ENCODE measurements around the gene GSN.

Gene GSN

DNA sequence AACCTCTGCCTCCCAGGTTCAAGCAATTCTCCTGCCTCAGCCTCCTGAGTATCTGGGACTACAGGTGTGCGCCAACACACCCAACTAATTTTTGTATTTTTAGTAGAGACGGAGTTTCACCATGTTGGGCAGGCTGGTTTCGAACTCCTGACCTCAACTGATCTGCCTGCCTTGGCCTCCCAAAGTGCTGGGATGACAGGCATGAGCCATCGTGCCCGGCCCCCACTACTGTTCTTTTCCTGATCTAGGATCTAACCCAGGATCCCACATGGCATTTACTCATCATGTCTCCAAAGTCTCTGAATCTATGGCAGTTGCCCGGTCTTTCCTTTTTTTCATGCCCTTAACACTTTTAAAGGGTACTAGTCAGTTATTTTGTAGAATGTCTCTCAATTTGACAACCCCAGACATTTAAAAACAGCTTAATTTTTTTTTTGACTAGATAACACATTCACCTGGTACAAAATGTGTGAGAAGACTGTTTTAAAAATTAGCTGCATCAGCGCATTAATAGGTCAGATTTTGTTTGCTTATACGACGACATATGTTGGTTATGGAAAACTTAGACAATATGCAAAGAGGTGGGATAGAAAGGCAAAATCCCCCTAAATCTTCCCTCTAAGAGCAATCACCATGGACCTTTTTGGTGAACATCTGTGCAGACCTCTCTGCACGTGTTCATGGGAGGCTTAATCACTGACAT lies 55.6 kb downstream of the GSN start:
- no peak for DNase-seq (ENCODE audit: low read depth)

- DNase-seq (ENCODE audit: low read depth) = no peak
Measured at GRCh38 chr9:121324316-121324715, 56.4 kb downstream of the GSN start.

DNA sequence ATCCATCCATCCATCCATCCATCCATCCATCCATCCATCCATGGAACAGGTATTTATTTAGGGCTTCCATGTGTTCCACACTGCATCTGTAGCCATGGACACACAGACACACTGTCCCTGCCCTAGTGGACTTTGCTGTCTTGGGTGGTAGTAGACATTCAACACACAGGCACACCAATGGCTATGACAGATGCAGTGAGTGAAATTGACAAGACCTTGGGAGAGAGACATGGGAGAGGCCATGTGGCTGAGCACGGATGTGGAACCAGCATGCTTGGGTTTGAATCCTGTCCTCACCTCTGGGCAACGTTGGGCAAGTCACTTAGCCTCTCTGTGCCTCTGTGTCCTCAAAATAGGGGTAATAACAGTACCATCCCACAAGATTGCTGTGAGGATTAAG lies 56.8 kb downstream of the GSN start:
- DNase-seq (ENCODE audit: low read depth) = no peak

- no peak for DNase-seq (ENCODE audit: low read depth)
Measured at GRCh38 chr9:121325387-121325786, 57.4 kb downstream of the GSN start.

GRCh38 chr9:121326130-121326838 lies 58.3 kb downstream of the GSN start:
- no peak for DNase-seq (ENCODE audit: low read depth)

GRCh38 chr9:121326901-121327613 lies 59.1 kb downstream of the GSN start:
- no peak for DNase-seq (ENCODE audit: low read depth)

- no peak for DNase-seq (ENCODE audit: low read depth)
Measured at GRCh38 chr9:121328476-121328875, 60.5 kb downstream of the GSN start.

GRCh38 chr9:121328876-121329681 lies 61.1 kb downstream of the GSN start:
- DNase-seq (ENCODE audit: low read depth) = no peak

- no peak for DNase-seq (ENCODE audit: low read depth)
Measured at GRCh38 chr9:121331549-121331948, 63.6 kb downstream of the GSN start.

- DNase-seq (ENCODE audit: low read depth) = no peak
Measured at GRCh38 chr9:121331992-121332685, 64.2 kb downstream of the GSN start.

GRCh38 chr9:121333950-121334773 lies 66.2 kb downstream of the GSN start:
- DNase-seq (ENCODE audit: low read depth) = no peak

- no peak for DNase-seq (ENCODE audit: low read depth)
Measured at GRCh38 chr9:121336665-121337064, 68.7 kb downstream of the GSN start.

DNA sequence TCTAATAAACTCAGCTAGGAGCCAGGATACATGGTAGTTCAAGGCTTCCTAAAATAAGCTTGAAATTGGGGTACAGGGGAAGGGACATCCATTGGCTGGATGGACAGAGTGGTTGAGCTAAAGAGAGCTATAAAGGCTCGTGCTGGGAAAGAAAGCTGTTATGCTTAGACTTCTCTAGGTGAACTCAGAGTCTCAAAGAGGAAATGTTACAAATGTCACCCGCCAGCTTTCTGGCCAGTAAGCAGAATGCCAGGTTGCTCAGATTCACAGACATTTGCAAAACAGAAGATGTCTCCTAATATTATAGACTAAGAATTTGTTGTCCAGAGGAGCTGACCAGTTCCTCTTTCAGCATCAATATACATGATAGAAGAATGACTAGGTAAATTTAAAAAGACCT lies 71.5 kb downstream of the GSN start:
- DNase-seq (ENCODE audit: low read depth) = no peak

GRCh38 chr9:121340676-121341392 lies 72.9 kb downstream of the GSN start:
- DNase-seq (ENCODE audit: low read depth) = no peak

DNA sequence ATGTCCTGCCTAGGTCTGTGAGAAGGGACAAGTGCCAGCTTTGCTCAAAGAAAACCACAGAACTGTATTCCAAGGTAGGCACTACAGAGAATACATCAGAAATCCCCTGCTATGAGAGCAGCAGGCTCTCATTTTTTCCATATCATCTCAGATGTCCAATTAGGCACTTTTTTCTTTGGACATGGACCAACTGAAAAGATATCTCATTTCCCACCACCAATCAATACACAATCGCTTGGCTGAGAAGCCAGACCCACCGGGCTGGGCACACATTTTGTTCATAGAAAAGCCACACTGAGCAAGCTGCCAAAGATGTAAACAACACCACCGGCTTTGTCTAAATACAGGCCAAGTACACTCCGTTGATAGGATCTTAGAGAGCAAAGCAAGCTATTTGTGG lies 76.2 kb downstream of the GSN start:
- no peak for DNase-seq (ENCODE audit: low read depth)

DNA sequence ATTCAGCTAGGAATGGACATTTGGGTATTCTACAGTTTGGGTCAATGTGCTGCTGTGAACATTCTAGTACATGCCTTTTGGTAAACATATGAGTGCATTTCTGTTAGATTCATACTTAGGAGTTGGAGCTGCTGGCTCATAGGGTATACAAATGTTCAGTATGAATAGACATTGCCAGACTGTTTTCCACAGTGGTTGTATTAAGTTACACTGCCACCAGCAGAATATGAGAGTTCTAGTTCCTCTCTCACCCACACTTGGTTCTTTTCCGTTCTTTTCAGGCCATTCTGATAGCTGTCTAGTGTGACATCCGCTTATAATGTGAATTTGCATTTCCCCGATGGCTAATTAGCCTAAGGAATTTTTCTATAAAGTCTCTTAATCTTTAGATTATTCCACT lies 77.1 kb downstream of the GSN start:
- no peak for DNase-seq (ENCODE audit: low read depth)

GRCh38 chr9:121348221-121348620 lies 80.3 kb downstream of the GSN start:
- no peak for DNase-seq (ENCODE audit: low read depth)

- DNase-seq (ENCODE audit: low read depth) = no peak
Measured at GRCh38 chr9:121349009-121349408, 81.0 kb downstream of the GSN start.

- DNase-seq (ENCODE audit: low read depth) = no peak
Measured at GRCh38 chr9:121350036-121350435, 82.1 kb downstream of the GSN start.

GRCh38 chr9:121350993-121351561 lies 83.1 kb downstream of the GSN start:
- no peak for DNase-seq (ENCODE audit: low read depth)

Data from activated T-cell treated with anti-CD3 and anti-CD28 coated beads for 24 hours (primary cell).